WTC11 (cell line): Measurements from ENCODE around the gene TRMU. TPM values are rescaled to one million over a fixed set of nuclear protein-coding genes. Genes with fewer than 3 reads are reported as not detected.

Experiments
- ATAC-seq: fragments of 200-7000 bp; cut with Tn5 transposase; 2 replicates; pipeline ENCODE4 v1.10.0; 2021; ENCODE audit warnings: mild to moderate bottlenecking, moderate library complexity
- CTCF ChIA-PET: fragments of 300-600 bp; sonication (Branson Sonifier 250); formaldehyde crosslinking; loops from one replicate; lab custom pipeline; 2021; ENCODE audit warnings: antibody characterized with exemption; lab: Charles Lee
- POLR2A ChIA-PET: fragments of 350-600 bp; sonication (Branson Sonifier 250); formaldehyde crosslinking; loops from one replicate; lab custom pipeline; 2021; ENCODE audit warnings: antibody characterized with exemption; lab: Charles Lee
- DNase-seq: peaks from one replicate; pipeline ENCODE4 v3.0.0; 2021; ENCODE audit warnings: low spot score
- H3K27ac Mint-ChIP-seq: 2 replicates; pipeline ENCODE4 v1.8.0; 2021; ENCODE audit warnings: mixed read lengths
- H3K27me3 Mint-ChIP-seq: 2 replicates; pipeline ENCODE4 v1.8.0; 2021; ENCODE audit warnings: low read depth, mild to moderate bottlenecking, moderate library complexity, mixed read lengths
- H3K36me3 Mint-ChIP-seq: 2 replicates; pipeline ENCODE4 v1.8.0; 2021; ENCODE audit warnings: mixed read lengths
- H3K4me1 Mint-ChIP-seq: 2 replicates; pipeline ENCODE4 v1.8.0; 2022; ENCODE audit warnings: mixed read lengths
- H3K4me3 Mint-ChIP-seq: 2 replicates; pipeline ENCODE4 v1.8.0; 2021; ENCODE audit warnings: mild to moderate bottlenecking, moderate library complexity, mixed read lengths
- H3K9me3 Mint-ChIP-seq: 2 replicates; pipeline ENCODE4 v1.8.0; 2021; ENCODE audit warnings: mixed read lengths
- ATF2 ChIP-seq: sonication (generic); formaldehyde crosslinking; IDR thresholded peaks from 2 replicates; pipeline ENCODE4 v1.8.1; 2022; ENCODE audit warnings: low read depth, missing genetic modification reagents, borderline replicate concordance
- ATF3 ChIP-seq: sonication (generic); formaldehyde crosslinking; conservative IDR thresholded peaks from 2 replicates; pipeline ENCODE4 v1.8.1; 2022; ENCODE audit warnings: mild to moderate bottlenecking, missing genetic modification reagents
- EMX1 ChIP-seq: fragments of 250-450 bp; sonication (Bioruptor Pico); IDR thresholded peaks from 2 replicates; pipeline ENCODE4 v1.8.0; 2021; ENCODE audit warnings: mild to moderate bottlenecking
- FOXJ3 ChIP-seq: sonication (generic); formaldehyde crosslinking; IDR thresholded peaks from 2 replicates; pipeline ENCODE4 v1.9.0; 2021; ENCODE audit warnings: missing genetic modification reagents, mild to moderate bottlenecking, borderline replicate concordance
- FOXP1 ChIP-seq: sonication (generic); formaldehyde crosslinking; IDR thresholded peaks from 2 replicates; pipeline ENCODE4 v1.8.0; 2022; ENCODE audit warnings: missing genetic modification reagents, mild to moderate bottlenecking, moderate library complexity, borderline replicate concordance
- GRHL2 ChIP-seq: fragments of 250-450 bp; sonication (Bioruptor Pico); IDR thresholded peaks from 2 replicates; pipeline ENCODE4 v1.8.0; 2022; ENCODE audit warnings: mild to moderate bottlenecking, moderate library complexity; ENCODE audit not compliant: insufficient replicate concordance, severe bottlenecking
- KAT7 ChIP-seq: sonication (generic); formaldehyde crosslinking; IDR thresholded peaks from 2 replicates; pipeline ENCODE4 v1.8.1; 2023; ENCODE audit warnings: missing genetic modification reagents, mild to moderate bottlenecking, borderline replicate concordance
- NR3C1 ChIP-seq: sonication (generic); formaldehyde crosslinking; conservative IDR thresholded peaks from 2 replicates; pipeline ENCODE4 v1.8.1; 2023; ENCODE audit warnings: low read depth, mild to moderate bottlenecking, missing genetic modification reagents
- OVOL2 ChIP-seq: fragments of 250-450 bp; sonication (Bioruptor Pico); IDR thresholded peaks from 2 replicates; pipeline ENCODE4 v1.9.0; 2021; ENCODE audit warnings: mild to moderate bottlenecking, borderline replicate concordance
- RELA ChIP-seq: sonication (generic); formaldehyde crosslinking; IDR thresholded peaks from 2 replicates; pipeline ENCODE4 v1.8.1; 2022; ENCODE audit warnings: missing genetic modification reagents, mild to moderate bottlenecking, borderline replicate concordance
- STAT6 ChIP-seq: sonication (generic); formaldehyde crosslinking; conservative IDR thresholded peaks from 2 replicates; pipeline ENCODE4 v1.8.1; 2023; ENCODE audit warnings: mild to moderate bottlenecking, low read depth, missing genetic modification reagents, moderate library complexity
- ZNF138 ChIP-seq: sonication (generic); formaldehyde crosslinking; conservative IDR thresholded peaks from 2 replicates; pipeline ENCODE4 v1.8.1; 2022; ENCODE audit warnings: mild to moderate bottlenecking, moderate library complexity, missing genetic modification reagents
- ZNF281 ChIP-seq: sonication (generic); formaldehyde crosslinking; IDR thresholded peaks from 2 replicates; pipeline ENCODE4 v1.8.0; 2023; ENCODE audit warnings: mild to moderate bottlenecking, missing genetic modification reagents
- ZNF416 ChIP-seq: fragments of 250-450 bp; sonication (Bioruptor Pico); IDR thresholded peaks from 2 replicates; pipeline ENCODE4 v1.9.0; 2021; ENCODE audit warnings: mild to moderate bottlenecking, inconsistent platforms
- ZSCAN18 ChIP-seq: fragments of 250-450 bp; sonication (Bioruptor Pico); IDR thresholded peaks from 2 replicates; pipeline ENCODE4 v2.1.2; 2022; ENCODE audit warnings: mild to moderate bottlenecking, moderate library complexity
- total RNA-seq: library from RNA; stranded (reverse); gene quantifications from 3 replicates; pipeline ENCODE4 v1.2.3, GENCODE V29; 2021
- TF ChIP-seq, protein P1 (sequence below): sonication (generic); formaldehyde crosslinking; IDR thresholded peaks from 2 replicates; pipeline ENCODE4 v1.8.0; 2022; ENCODE audit warnings: mild to moderate bottlenecking, missing genetic modification reagents
- TF ChIP-seq, protein P2 (sequence below): sonication (generic); formaldehyde crosslinking; IDR thresholded peaks from 2 replicates; pipeline ENCODE4 v1.8.1; 2022; ENCODE audit warnings: mild to moderate bottlenecking, missing genetic modification reagents, moderate library complexity, borderline replicate concordance
- TF ChIP-seq, protein P3 (sequence below): sonication (generic); formaldehyde crosslinking; IDR thresholded peaks from 2 replicates; pipeline ENCODE4 v1.8.1; 2023; ENCODE audit warnings: mild to moderate bottlenecking, missing genetic modification reagents, moderate library complexity
- TF ChIP-seq, protein P4 (sequence below): sonication (generic); formaldehyde crosslinking; IDR thresholded peaks from 2 replicates; pipeline ENCODE4 v1.8.1; 2023; ENCODE audit warnings: mild to moderate bottlenecking, missing genetic modification reagents, moderate library complexity

TRMU gene
- total RNA-seq, 1 experiment from 2014 or later, result 103 TPM

GRCh38 chr22:46393873-46394272 lies 58.4 kb downstream of the TRMU start:
- H3K27me3 Mint-ChIP-seq, result no peaks in the 10 kb centered on the region
- H3K4me1 Mint-ChIP-seq, result 0 out of 2 replicates have a peak, but pooled peaks cover 3% of the 10 kb centered on the region
- DNase-seq (no peak), ATAC-seq (no peak)
- ChIA-PET POLR2A (no interaction called here), CTCF (interaction anchor here (1.5 to 2.6 kb wide), 2 partner anchors 26 kb away, joined by 6 to 17 read pairs; no protein-coding TSS in a partner anchor)
- no peak for TF ChIP-seq ATF2 (CRISPR knock-in tag)
- TF ChIP-seq OVOL2 (CRISPR knock-in tag), result no peak
- TF ChIP-seq ZNF138 (CRISPR knock-in tag), result no peak
- TF ChIP-seq RELA, result no peak
- no peak for TF ChIP-seq EMX1 (CRISPR knock-in tag)
- TF ChIP-seq KAT7 (CRISPR knock-in tag), result no peak
- TF ChIP-seq, protein P1, sequence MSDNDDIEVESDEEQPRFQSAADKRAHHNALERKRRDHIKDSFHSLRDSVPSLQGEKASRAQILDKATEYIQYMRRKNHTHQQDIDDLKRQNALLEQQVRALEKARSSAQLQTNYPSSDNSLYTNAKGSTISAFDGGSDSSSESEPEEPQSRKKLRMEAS (CRISPR knock-in tag), result no peak
- TF ChIP-seq, protein P2, sequence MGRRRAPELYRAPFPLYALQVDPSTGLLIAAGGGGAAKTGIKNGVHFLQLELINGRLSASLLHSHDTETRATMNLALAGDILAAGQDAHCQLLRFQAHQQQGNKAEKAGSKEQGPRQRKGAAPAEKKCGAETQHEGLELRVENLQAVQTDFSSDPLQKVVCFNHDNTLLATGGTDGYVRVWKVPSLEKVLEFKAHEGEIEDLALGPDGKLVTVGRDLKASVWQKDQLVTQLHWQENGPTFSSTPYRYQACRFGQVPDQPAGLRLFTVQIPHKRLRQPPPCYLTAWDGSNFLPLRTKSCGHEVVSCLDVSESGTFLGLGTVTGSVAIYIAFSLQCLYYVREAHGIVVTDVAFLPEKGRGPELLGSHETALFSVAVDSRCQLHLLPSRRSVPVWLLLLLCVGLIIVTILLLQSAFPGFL (CRISPR knock-in tag), result no peak
- TF ChIP-seq ZNF281 (CRISPR knock-in tag), result no peak
- no peak for TF ChIP-seq ZNF416 (CRISPR knock-in tag)
- no peak for TF ChIP-seq ZSCAN18 (CRISPR knock-in tag)
- no peak overlapping the region for H3K4me3 Mint-ChIP-seq
- no peaks in the 10 kb centered on the region for H3K36me3 Mint-ChIP-seq
- no peak overlapping the region for H3K27ac Mint-ChIP-seq
- no peaks in the 10 kb centered on the region for H3K9me3 Mint-ChIP-seq

- CTCF ChIA-PET, result interaction anchor here (1.5 kb wide), 1 partner anchor 27 kb away, joined by 6 read pairs; no protein-coding TSS in a partner anchor
- Mint-ChIP-seq H3K27ac (no peak overlapping the region), H3K9me3 (no peaks in the 10 kb centered on the region), H3K36me3 (no peaks in the 10 kb centered on the region), H3K4me3 (no peak overlapping the region), H3K27me3 (no peaks in the 10 kb centered on the region), H3K4me1 (0 out of 2 replicates have a peak, but pooled peaks cover 3% of the 10 kb centered on the region)
- no peak for DNase-seq
- no peak for ATAC-seq
- POLR2A ChIA-PET, result no interaction called here
- TF ChIP-seq NR3C1 (CRISPR knock-in tag) (no peak), ATF3 (CRISPR knock-in tag) (no peak), ZNF416 (CRISPR knock-in tag) (no peak), KAT7 (CRISPR knock-in tag) (no peak), STAT6 (no peak), FOXJ3 (CRISPR knock-in tag) (no peak), ATF2 (CRISPR knock-in tag) (no peak), GRHL2 (CRISPR knock-in tag) (no peak), FOXP1 (CRISPR knock-in tag) (no peak)
- TF ChIP-seq, protein P3, sequence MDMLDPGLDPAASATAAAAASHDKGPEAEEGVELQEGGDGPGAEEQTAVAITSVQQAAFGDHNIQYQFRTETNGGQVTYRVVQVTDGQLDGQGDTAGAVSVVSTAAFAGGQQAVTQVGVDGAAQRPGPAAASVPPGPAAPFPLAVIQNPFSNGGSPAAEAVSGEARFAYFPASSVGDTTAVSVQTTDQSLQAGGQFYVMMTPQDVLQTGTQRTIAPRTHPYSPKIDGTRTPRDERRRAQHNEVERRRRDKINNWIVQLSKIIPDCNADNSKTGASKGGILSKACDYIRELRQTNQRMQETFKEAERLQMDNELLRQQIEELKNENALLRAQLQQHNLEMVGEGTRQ (CRISPR knock-in tag), result no peak
- TF ChIP-seq, protein P4, sequence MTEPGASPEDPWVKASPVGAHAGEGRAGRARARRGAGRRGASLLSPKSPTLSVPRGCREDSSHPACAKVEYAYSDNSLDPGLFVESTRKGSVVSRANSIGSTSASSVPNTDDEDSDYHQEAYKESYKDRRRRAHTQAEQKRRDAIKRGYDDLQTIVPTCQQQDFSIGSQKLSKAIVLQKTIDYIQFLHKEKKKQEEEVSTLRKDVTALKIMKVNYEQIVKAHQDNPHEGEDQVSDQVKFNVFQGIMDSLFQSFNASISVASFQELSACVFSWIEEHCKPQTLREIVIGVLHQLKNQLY (CRISPR knock-in tag), result no peak
These were observed 59.1 kb downstream of the TRMU start for GRCh38 chr22:46394622-46395021.
